ENCODE results near the gene GPLD1.

The GPLD1 gene

DNA sequence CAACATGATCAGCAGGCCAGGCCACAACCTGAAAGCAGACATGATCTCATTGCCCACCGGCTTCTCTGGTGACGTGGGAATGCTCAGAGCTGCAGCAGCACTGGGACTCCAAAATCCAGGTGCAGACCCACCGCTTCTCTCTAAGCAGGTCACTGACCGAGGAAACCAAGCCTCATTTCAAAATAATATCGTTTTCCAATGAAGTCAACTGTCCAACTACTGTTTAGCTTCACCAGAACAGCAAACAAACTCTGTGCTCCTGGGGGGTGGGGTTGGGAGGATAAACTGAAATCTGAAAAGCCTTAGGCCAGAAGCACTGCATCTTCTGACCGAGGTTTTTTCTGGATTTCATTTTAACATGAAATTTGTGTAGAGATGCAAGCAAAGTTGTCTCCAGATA lies at the start of gene GPLD1:
Gene GPLD1, minus strand, starts transcription at position 109 of the 400 bp plus-strand sequence. Its CDS starts 67 bp downstream, at position 42.
- no peak for TF ChIP-seq CTCF (IDR thresholded peaks at IDR 0.05)
- Histone ChIP-seq H3K4me3 (no peak within 1 kb of the TSS), H3K27ac (no peak within 1 kb of the TSS)
- DNase-seq (ENCODE audit: low spot score): no peak

DNA sequence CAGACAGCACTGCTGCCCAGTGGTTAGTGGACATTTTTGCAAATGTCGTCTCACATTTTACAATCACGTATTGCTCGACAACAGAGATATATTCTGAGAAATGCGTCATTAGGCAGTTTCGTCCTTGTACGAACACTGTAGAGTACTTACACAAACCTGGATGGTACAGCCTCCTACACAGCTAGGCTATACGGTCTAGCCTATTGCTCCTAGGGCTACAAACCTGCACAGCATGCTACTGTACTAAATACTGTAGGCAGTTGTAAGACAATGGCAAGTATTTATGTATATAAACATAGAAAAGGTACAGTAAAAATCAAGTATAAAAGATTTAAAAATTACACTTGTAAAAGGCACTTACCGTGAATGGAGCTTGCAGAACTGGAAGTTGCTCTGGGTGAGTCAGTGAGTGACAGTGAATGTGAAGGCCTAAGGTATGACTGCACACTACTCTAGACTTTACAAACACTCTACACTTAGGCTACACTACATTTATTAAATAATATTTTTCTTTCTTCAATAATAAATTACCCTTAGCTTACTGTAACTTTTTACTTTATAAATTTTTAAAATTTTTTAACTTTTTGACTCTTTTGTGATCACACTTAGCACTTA lies 48.5 kb upstream of the GPLD1 start:
- Histone ChIP-seq H3K27ac (no peak overlapping the region), H3K4me3 (no peak overlapping the region)
- no peak for DNase-seq (ENCODE audit: low spot score)
- no peak for TF ChIP-seq CTCF (IDR thresholded peaks at IDR 0.05)

DNA sequence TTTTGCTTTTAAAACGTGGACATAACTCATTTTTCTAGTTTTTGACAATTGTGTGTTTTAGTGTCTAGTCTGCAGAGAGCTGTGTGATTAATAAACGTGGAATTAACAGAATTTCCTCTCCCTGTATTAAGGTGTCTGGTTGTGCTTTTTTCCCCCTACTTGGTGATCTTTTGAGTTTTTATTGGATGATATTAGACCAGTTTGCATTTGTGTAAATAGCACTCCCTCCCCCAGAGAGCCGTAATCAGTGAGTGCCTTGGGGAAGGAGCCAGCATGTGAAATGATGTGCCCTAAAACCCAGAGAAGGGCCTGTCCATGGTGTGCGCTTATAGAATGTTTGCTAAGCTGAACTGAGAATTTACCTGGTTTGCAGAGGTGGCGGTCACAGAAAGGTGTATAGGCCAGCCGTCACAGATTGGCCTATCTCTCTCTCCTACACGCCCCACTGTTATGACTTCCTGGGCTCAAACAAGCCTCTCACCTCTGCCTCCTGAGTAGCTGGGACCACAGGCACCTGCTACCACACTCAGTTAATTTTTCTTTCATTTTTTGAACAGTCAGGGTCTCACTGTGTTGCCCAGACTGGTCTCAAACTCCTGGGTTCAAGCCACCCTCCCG lies 47.8 kb upstream of the GPLD1 start:
- Histone ChIP-seq H3K27ac (no peak overlapping the region), H3K4me3 (no peak overlapping the region)
- no peak for DNase-seq (ENCODE audit: low spot score)
- no peak for TF ChIP-seq CTCF (IDR thresholded peaks at IDR 0.05)

DNA sequence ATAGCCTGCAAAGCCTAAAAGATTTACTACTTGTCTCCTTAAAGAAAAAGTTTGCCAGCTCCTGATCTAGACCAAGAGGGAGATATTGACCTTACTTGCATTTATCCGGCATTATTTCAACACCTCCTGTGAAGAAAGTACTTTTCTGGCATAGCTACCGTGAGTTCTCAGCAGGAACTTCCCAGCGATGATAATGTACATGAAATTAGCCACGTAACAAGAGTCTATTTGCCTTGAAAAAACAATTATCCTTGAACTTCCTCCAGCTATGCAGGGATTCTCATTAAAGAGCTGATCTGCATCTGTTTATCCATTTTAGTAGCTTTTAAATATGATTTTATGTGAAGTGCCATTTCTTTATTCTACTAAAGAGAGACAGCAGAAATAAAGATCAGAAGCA lies 47.1 kb upstream of the GPLD1 start:
- H3K4me3 ChIP-seq: no peak overlapping the region

DNA sequence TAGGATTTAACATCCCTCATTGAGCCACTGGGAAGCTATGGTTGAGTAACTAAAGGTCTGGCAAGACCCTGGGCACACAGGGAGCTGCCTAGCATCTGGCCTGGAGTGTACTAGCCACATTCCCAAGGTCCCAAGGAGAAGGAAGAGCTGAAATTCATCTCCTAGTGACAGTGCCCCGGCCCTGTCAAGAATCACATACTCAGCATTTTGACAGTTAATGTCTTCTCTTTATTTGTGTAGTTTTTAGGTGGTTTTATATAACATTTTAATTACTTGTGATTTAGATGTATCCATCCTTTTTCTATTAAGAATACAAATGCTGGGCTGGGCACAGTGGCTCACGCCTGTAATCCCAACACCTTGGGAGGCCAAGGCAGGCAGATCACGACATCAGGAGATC lies 45.8 kb upstream of the GPLD1 start:
- Histone ChIP-seq H3K4me3 (no peak overlapping the region), H3K27ac (no peak overlapping the region)
- no peak for DNase-seq (ENCODE audit: low spot score)
- no peak for TF ChIP-seq CTCF (IDR thresholded peaks at IDR 0.05)

More for the DNA sequence above, 47.1 kb upstream of the GPLD1 start:
- no peak for TF ChIP-seq CTCF (IDR thresholded peaks at IDR 0.05)
- no peak overlapping the region for H3K27ac ChIP-seq
- DNase-seq (ENCODE audit: low spot score): no peak

GRCh38 chr6:24534329-24534728 lies 45.0 kb upstream of the GPLD1 start:
- no peak overlapping the region for H3K27ac ChIP-seq
- DNase-seq (ENCODE audit: low spot score): no peak
- no peak for TF ChIP-seq CTCF (IDR thresholded peaks at IDR 0.05)
- H3K4me3 ChIP-seq: no peak overlapping the region

DNA sequence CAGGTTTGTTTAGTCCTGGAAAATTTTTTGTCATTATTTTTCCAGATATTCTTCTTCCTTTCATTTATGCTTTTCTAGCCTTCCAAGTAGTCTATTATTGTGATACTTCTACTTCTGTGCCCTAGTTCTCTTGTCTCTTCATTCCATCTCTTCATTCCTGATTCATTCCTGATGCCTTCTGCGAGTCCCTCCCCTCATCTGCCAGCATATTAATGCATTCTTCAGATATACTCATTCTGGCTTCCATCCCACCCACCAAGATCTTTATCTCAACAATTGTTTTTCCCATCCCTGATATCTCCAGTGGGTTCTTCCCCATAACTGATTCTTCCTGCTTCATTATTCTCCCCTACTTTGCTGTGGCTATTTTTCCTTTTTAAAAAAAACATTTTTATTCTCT lies 40.6 kb upstream of the GPLD1 start:
- Histone ChIP-seq H3K27ac (no peak overlapping the region), H3K4me3 (no peak overlapping the region)
- TF ChIP-seq CTCF (IDR thresholded peaks at IDR 0.05): no peak
- DNase-seq (ENCODE audit: low spot score): no peak
